SJCRH30 (cell line): ENCODE measurements around the gene CWF19L1. TPM values are rescaled to one million over a fixed set of nuclear protein-coding genes. Genes with fewer than 3 reads are reported as not detected.

Experiments used
- DNase-seq, 2 experiments: peaks; one replicate each; pipeline ENCODE4 v3.0.0-alpha.2; 2015 to 2020
- H3K27ac ChIP-seq: fragments of 250-450 bp; sonication (Bioruptor Pico); 2 replicates; pipeline ENCODE4 v1.5.1; 2020; ENCODE audit warnings: mild to moderate bottlenecking, moderate library complexity
- H3K27me3 ChIP-seq: fragments of 250-450 bp; sonication (Bioruptor Pico); 2 replicates; pipeline ENCODE4 v1.5.1; 2020; ENCODE audit warnings: mild to moderate bottlenecking, moderate library complexity
- H3K36me3 ChIP-seq: fragments of 250-450 bp; sonication (Bioruptor Pico); 2 replicates; pipeline ENCODE4 v1.5.1; 2020; ENCODE audit warnings: mild to moderate bottlenecking, moderate library complexity
- H3K4me1 ChIP-seq: fragments of 250-450 bp; sonication (Bioruptor Pico); 2 replicates; pipeline ENCODE4 v1.5.1; 2020; ENCODE audit warnings: mild to moderate bottlenecking, moderate library complexity
- H3K4me3 ChIP-seq: fragments of 250-450 bp; sonication (Bioruptor Pico); 2 replicates; pipeline ENCODE4 v1.5.1; 2020; ENCODE audit warnings: mild to moderate bottlenecking, moderate library complexity
- H3K9me3 ChIP-seq: fragments of 250-450 bp; sonication (Bioruptor Pico); replicated peaks from 2 replicates; pipeline ENCODE4 v1.5.1; 2020; ENCODE audit warnings: mild to moderate bottlenecking, moderate library complexity
- total RNA-seq: library from RNA; depleted of rRNA; stranded (reverse); fragments of >200 nt; shearing (Covaris generic); gene quantifications from 2 replicates; pipeline ENCODE4 v1.2.3, GENCODE V29; 2014

CWF19L1 gene
- total RNA-seq, 1 experiment from 2014 or later = 57.2 TPM

GRCh38 chr10:100222529-100222928 lies 44.9 kb downstream of the CWF19L1 start:
- H3K9me3 ChIP-seq = no peaks in the 10 kb centered on the region

DNA sequence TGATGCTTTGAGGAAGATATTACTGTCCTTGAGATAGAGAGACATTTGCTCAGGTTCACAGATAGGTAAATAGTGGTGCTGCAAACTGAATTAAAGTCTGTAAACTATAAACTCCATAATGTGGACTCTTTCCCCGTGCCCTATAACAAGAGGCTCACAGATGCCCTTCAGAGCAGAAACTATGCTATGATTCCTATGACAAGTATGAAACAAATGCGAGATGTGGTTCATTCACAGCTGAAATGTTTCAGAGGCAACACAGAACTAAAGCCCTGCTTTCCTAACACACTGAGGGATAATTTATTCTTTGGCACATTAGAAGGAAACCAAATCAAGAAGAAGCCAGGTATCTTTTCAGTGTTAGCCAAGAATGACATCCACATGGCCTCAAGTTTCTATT lies 51.4 kb downstream of the CWF19L1 start:
- no peaks in the 10 kb centered on the region for H3K9me3 ChIP-seq
- no peaks in the 10 kb centered on the region for H3K4me1 ChIP-seq
- H3K27me3 ChIP-seq = no peaks in the 10 kb centered on the region
- H3K36me3 ChIP-seq = peaks cover 18% of the 10 kb centered on the region
- no peak overlapping the region for H3K4me3 ChIP-seq
- H3K27ac ChIP-seq = no peak overlapping the region
- DNase-seq = no peak

More at GRCh38 chr10:100222529-100222928, 44.9 kb downstream of the CWF19L1 start:
- no peak for DNase-seq
- no peaks in the 10 kb centered on the region for H3K27me3 ChIP-seq
- no peak overlapping the region for H3K27ac ChIP-seq
- no peaks in the 10 kb centered on the region for H3K4me1 ChIP-seq
- peaks cover 21% of the 10 kb centered on the region for H3K36me3 ChIP-seq
- H3K4me3 ChIP-seq = no peak overlapping the region

GRCh38 chr10:100209303-100209702 lies 58.1 kb downstream of the CWF19L1 start:
- Histone ChIP-seq H3K4me3 (no peak overlapping the region), H3K27ac (no peak overlapping the region; the same call in 1 of the 2 replicates), H3K9me3 (no peaks in the 10 kb centered on the region), H3K4me1 (no peaks in the 10 kb centered on the region), H3K36me3 (peaks cover 24% of the 10 kb centered on the region), H3K27me3 (no peaks in the 10 kb centered on the region)
- no peak for DNase-seq

- Histone ChIP-seq H3K27ac (no peak overlapping the region), H3K36me3 (peaks cover 28% of the 10 kb centered on the region)
- no peak for DNase-seq
These were observed 59.2 kb downstream of the CWF19L1 start for GRCh38 chr10:100208276-100208675.

DNA sequence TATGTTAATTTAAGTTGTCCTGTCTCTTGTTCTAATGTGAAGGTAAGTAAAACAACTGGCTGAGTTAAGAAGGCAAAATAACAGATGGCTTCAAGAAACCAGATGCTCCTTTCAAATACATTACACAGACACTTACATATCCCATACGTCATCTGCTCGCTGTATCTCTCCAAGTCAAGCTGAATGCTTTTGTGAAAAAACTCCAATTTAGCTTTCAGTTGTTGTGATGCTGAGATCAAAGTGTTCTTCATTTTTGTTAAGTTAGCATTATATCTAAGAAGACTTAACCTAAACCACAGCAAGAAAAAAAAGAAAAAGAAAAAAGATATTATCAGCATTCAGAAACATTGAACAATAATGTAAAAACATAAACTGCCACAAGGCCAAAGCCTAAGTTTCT lies 63.1 kb downstream of the CWF19L1 start:
- no peak for DNase-seq
- no peaks in the 10 kb centered on the region for H3K4me1 ChIP-seq
- H3K36me3 ChIP-seq = peaks cover 29% of the 10 kb centered on the region
- H3K27me3 ChIP-seq = no peaks in the 10 kb centered on the region
- H3K9me3 ChIP-seq = no peaks in the 10 kb centered on the region
- H3K27ac ChIP-seq = no peak overlapping the region
- H3K4me3 ChIP-seq = no peak overlapping the region

More at GRCh38 chr10:100208276-100208675, 59.2 kb downstream of the CWF19L1 start:
- Histone ChIP-seq H3K27me3 (no peaks in the 10 kb centered on the region), H3K4me3 (no peak overlapping the region), H3K4me1 (no peaks in the 10 kb centered on the region), H3K9me3 (no peaks in the 10 kb centered on the region)

- Histone ChIP-seq H3K4me1 (no peaks in the 10 kb centered on the region), H3K4me3 (no peak overlapping the region), H3K9me3 (no peaks in the 10 kb centered on the region), H3K27ac (no peak overlapping the region), H3K27me3 (no peaks in the 10 kb centered on the region), H3K36me3 (peaks cover 19% of the 10 kb centered on the region)
- DNase-seq = no peak
These were observed 65.9 kb downstream of the CWF19L1 start for GRCh38 chr10:100201549-100201948.

DNA sequence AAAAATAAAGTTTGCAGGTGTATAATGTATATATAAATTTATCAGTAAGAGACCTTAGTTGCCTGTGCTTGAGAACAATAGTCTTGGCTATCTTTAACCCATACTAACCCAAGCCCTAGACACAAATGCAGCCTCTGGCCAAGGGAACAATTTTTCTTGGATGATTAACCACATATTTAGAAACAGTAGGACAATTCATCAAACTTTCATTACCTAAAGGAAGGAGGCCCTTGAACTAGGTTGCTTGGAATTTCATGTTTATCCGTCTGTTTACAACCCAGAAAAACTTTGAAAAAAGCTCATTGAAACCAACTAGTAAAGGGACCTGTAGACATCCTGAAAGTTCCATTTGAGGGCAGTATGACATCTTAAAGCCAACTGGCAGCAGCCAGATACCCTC lies 72.7 kb downstream of the CWF19L1 start:
- Histone ChIP-seq H3K36me3 (peaks cover 18% of the 10 kb centered on the region; the same call in 1 of the 2 replicates), H3K9me3 (no peaks in the 10 kb centered on the region), H3K27ac (no peak overlapping the region), H3K27me3 (no peaks in the 10 kb centered on the region), H3K4me1 (no peaks in the 10 kb centered on the region), H3K4me3 (no peak overlapping the region)
- no peak for DNase-seq

- H3K36me3 ChIP-seq = peaks cover 17% of the 10 kb centered on the region; the same call in 1 of the 2 replicates
These were observed 75.1 kb downstream of the CWF19L1 start for GRCh38 chr10:100192350-100192749.

GRCh38 chr10:100186253-100187212 lies 80.9 kb downstream of the CWF19L1 start:
- Histone ChIP-seq H3K4me3 (peak overlapping the region; percentile 74), H3K9me3 (no peaks in the 10 kb centered on the region), H3K27me3 (no peaks in the 10 kb centered on the region), H3K4me1 (peaks cover 14% of the 10 kb centered on the region), H3K27ac (peak overlapping the region; percentile 73), H3K36me3 (peaks cover 17% of the 10 kb centered on the region)
- DNase-seq = peak; percentile 48 to 62

More at GRCh38 chr10:100192350-100192749, 75.1 kb downstream of the CWF19L1 start:
- no peak overlapping the region for H3K27ac ChIP-seq
- H3K9me3 ChIP-seq = no peaks in the 10 kb centered on the region
- DNase-seq = no peak
- H3K4me1 ChIP-seq = peaks cover 4% of the 10 kb centered on the region; the same call in 1 of the 2 replicates
- no peak overlapping the region for H3K4me3 ChIP-seq
- H3K27me3 ChIP-seq = no peaks in the 10 kb centered on the region

- Histone ChIP-seq H3K9me3 (no peaks in the 10 kb centered on the region), H3K4me3 (peak within 1 kb of the TSS; percentile 74), H3K4me1 (peaks cover 14% of the 10 kb centered on the region), H3K27me3 (no peaks in the 10 kb centered on the region), H3K36me3 (peaks cover 19% of the 10 kb centered on the region), H3K27ac (peak within 1 kb of the TSS; percentile 73)
- DNase-seq = peak; percentile 93 to 95
These were observed 81.8 kb downstream of the CWF19L1 start, which contains the start of gene ERLIN1 for GRCh38 chr10:100185364-100186252. Gene ERLIN1, minus strand, starts transcription at chr10:100186029. Its CDS starts 403 bp downstream, at chr10:100185626.

GRCh38 chr10:100184840-100185239 lies 82.6 kb downstream of the CWF19L1 start:
- Histone ChIP-seq H3K9me3 (no peaks in the 10 kb centered on the region), H3K27ac (no peak overlapping the region)

GRCh38 chr10:100184426-100184825 lies 83.0 kb downstream of the CWF19L1 start:
- Histone ChIP-seq H3K4me1 (peaks cover 14% of the 10 kb centered on the region), H3K27ac (no peak overlapping the region), H3K27me3 (no peaks in the 10 kb centered on the region), H3K9me3 (no peaks in the 10 kb centered on the region), H3K36me3 (peaks cover 27% of the 10 kb centered on the region), H3K4me3 (peak overlapping the region; percentile 74)
- DNase-seq = no peak

More at GRCh38 chr10:100184840-100185239, 82.6 kb downstream of the CWF19L1 start:
- H3K27me3 ChIP-seq = no peaks in the 10 kb centered on the region
- H3K4me3 ChIP-seq = peak overlapping the region; percentile 74
- H3K36me3 ChIP-seq = peaks cover 25% of the 10 kb centered on the region
- DNase-seq = peak; percentile 28 to 49
- peaks cover 14% of the 10 kb centered on the region for H3K4me1 ChIP-seq

- H3K27ac ChIP-seq = no peak overlapping the region
- peaks cover 31% of the 10 kb centered on the region for H3K36me3 ChIP-seq
- H3K4me1 ChIP-seq = peaks cover 14% of the 10 kb centered on the region
- H3K9me3 ChIP-seq = no peaks in the 10 kb centered on the region
- H3K4me3 ChIP-seq = no peak overlapping the region
- no peaks in the 10 kb centered on the region for H3K27me3 ChIP-seq
- no peak for DNase-seq
These were observed 84.0 kb downstream of the CWF19L1 start for GRCh38 chr10:100183481-100183880.

DNA sequence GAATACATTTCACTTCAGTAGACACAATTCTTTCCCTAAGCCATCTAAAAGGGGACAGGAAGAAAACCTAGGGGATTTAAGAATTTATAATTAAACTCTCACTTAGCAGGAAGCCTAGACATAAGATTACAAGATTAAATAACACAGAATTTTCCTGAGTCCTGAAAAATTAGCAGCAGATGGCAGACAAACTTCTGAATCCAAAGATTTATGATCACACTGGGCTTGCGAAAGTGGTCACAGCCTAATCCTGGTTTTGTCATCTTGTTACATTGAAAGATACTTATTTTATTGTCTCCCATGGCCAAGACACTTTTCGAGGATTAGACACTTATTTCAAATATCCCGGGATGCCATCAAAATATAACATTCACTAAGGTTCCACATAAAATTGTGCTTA lies 84.5 kb downstream of the CWF19L1 start:
- H3K36me3 ChIP-seq = peaks cover 33% of the 10 kb centered on the region
- no peak for DNase-seq
- H3K9me3 ChIP-seq = no peaks in the 10 kb centered on the region
- peaks cover 14% of the 10 kb centered on the region for H3K4me1 ChIP-seq
- H3K27ac ChIP-seq = no peak overlapping the region
- no peaks in the 10 kb centered on the region for H3K27me3 ChIP-seq
- no peak overlapping the region for H3K4me3 ChIP-seq
